ENCODE measurements around the gene GAGE12F. TPM values are rescaled to one million over a fixed set of nuclear protein-coding genes. Genes with fewer than 3 reads are reported as not detected.

GAGE12F gene
- total and polyA plus RNA-seq, 4 donors, result not detected

DNA sequence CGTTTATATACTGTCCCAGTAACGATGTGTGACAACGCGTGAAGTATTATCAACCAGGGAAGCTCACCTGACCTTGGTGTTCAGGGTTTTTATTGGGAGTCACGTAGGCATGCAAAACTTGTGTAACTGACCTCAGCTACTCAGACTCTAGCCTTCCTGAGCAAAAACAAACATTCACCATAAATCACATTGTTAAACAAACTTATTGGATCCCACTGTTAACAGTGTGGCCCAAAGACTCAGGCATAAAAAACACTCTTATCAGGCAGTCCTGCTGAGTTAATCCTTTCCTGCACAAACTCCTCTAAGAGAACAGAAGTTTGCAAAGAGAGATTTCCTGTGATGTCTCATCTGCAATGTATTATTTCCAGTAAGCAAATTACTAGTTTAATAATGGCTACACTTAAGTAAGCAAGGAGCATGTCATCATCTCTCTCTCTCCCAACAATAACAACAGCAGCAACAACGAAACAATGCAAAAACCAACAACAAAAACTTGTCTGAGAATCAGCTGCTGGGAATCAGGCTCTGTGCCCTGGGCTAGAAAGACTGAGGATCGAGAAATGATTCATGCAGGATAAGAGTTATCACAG, 50.2 kb downstream of the GAGE12F start (continued):
- TF ChIP-seq JUND (IDR thresholded peaks at IDR 0.05), result no peak

Small RNA genes within 50 kb of the gene (small RNA-seq; reads per million reads assigned to genes)
- gene GAGE12B, result not detected

Other genes with a start within 250 kb of the GAGE12F start
- not detected for gene GAGE12J, start 238.8 kb upstream of the GAGE12F start, total RNA-seq
- gene GAGE12J, start 238.8 kb upstream of the GAGE12F start, polyA plus RNA-seq, result not detected
- not detected for gene GAGE13, start 229.3 kb upstream of the GAGE12F start, total RNA-seq
- gene GAGE13, start 229.3 kb upstream of the GAGE12F start, polyA plus RNA-seq, result not detected
- not detected for gene GAGE12C, start 28.7 kb upstream of the GAGE12F start, total RNA-seq
- gene GAGE12C, start 28.7 kb upstream of the GAGE12F start, polyA plus RNA-seq, result not detected
- not detected for gene GAGE12D, start 19.1 kb upstream of the GAGE12F start, total RNA-seq
- not detected for gene GAGE12D, start 19.1 kb upstream of the GAGE12F start, polyA plus RNA-seq
- gene GAGE12E, start 9.6 kb upstream of the GAGE12F start, total RNA-seq, result not detected
- gene GAGE12E, start 9.6 kb upstream of the GAGE12F start, polyA plus RNA-seq, result not detected
- gene GAGE12G, start 9.6 kb downstream of the GAGE12F start, total RNA-seq, result not detected
- gene GAGE12G, start 9.6 kb downstream of the GAGE12F start, polyA plus RNA-seq, result not detected
- not detected for gene GAGE12H, start 19.1 kb downstream of the GAGE12F start, total RNA-seq
- gene GAGE12H, start 19.1 kb downstream of the GAGE12F start, polyA plus RNA-seq, result not detected
- gene GAGE2A, start 28.7 kb downstream of the GAGE12F start, total RNA-seq, result not detected
- gene GAGE2A, start 28.7 kb downstream of the GAGE12F start, polyA plus RNA-seq, result not detected
- not detected for gene GAGE1, start 38.2 kb downstream of the GAGE12F start, total RNA-seq
- gene GAGE1, start 38.2 kb downstream of the GAGE12F start, polyA plus RNA-seq, result not detected
- not detected for gene PAGE1, start 135.1 kb downstream of the GAGE12F start, total RNA-seq
- gene PAGE1, start 135.1 kb downstream of the GAGE12F start, polyA plus RNA-seq, result not detected